ENCODE data around the gene CAMTA1.

CAMTA1 gene

GRCh38 chr1:7185721-7186120 is 400.5 kb downstream of the CAMTA1 start:
- TF ChIP-seq ZNF8 (CRISPR knock-in tag; IDR thresholded peaks at IDR 0.05) = no peak
- no peak for TF ChIP-seq CREB5 (CRISPR knock-in tag; IDR thresholded peaks at IDR 0.05; ENCODE audit: low read depth)
- no peak for TF ChIP-seq ESRRG (CRISPR knock-in tag; IDR thresholded peaks at IDR 0.05)
- TF ChIP-seq RARB (CRISPR knock-in tag; IDR thresholded peaks at IDR 0.05) = no peak
- no peak for TF ChIP-seq ZNF565 (CRISPR knock-in tag; conservative IDR thresholded peaks at IDR 0.05; ENCODE audit: low read depth)
- no peak for TF ChIP-seq ZFP3 (CRISPR knock-in tag; IDR thresholded peaks at IDR 0.05)
- TF ChIP-seq CSDC2 (CRISPR knock-in tag; IDR thresholded peaks at IDR 0.05) = no peak
- TF ChIP-seq TOX (CRISPR knock-in tag; IDR thresholded peaks at IDR 0.05; ENCODE audit: borderline replicate concordance) = no peak
- no peak for TF ChIP-seq OSR1 (CRISPR knock-in tag; IDR thresholded peaks at IDR 0.05)
- no peak for TF ChIP-seq ZC3H10 (CRISPR knock-in tag; IDR thresholded peaks at IDR 0.05)
- no peak for TF ChIP-seq POU6F1 (CRISPR knock-in tag; IDR thresholded peaks at IDR 0.05; ENCODE audit: borderline replicate concordance, low read depth)
- no peak for TF ChIP-seq ISL1 (CRISPR knock-in tag; IDR thresholded peaks at IDR 0.05)
- TF ChIP-seq SNAI2 (CRISPR knock-in tag; IDR thresholded peaks at IDR 0.05) = no peak
- TF ChIP-seq ARNTL (CRISPR knock-in tag; IDR thresholded peaks at IDR 0.05; ENCODE audit: borderline replicate concordance, low read depth) = no peak
- no peak for TF ChIP-seq BACH2 (CRISPR knock-in tag; IDR thresholded peaks at IDR 0.05; ENCODE audit: borderline replicate concordance)
- no peak for TF ChIP-seq CSRNP3 (CRISPR knock-in tag; IDR thresholded peaks at IDR 0.05)
- TF ChIP-seq PPARA (CRISPR knock-in tag; IDR thresholded peaks at IDR 0.05; ENCODE audit: borderline replicate concordance) = no peak
- no peak for TF ChIP-seq PATZ1 (CRISPR knock-in tag; IDR thresholded peaks at IDR 0.05; ENCODE audit: borderline replicate concordance)
- no peak for TF ChIP-seq ZNF70 (CRISPR knock-in tag; IDR thresholded peaks at IDR 0.05)
- no peak for ATAC-seq

- ATAC-seq = no peak
- TF ChIP-seq ZFP3 (CRISPR knock-in tag; IDR thresholded peaks at IDR 0.05) = no peak
- TF ChIP-seq GLIS3 (CRISPR knock-in tag; IDR thresholded peaks at IDR 0.05) = no peak
- TF ChIP-seq TOX (CRISPR knock-in tag; IDR thresholded peaks at IDR 0.05; ENCODE audit: borderline replicate concordance) = no peak
- no peak for TF ChIP-seq ZNF565 (CRISPR knock-in tag; conservative IDR thresholded peaks at IDR 0.05; ENCODE audit: low read depth)
- TF ChIP-seq CSDC2 (CRISPR knock-in tag; IDR thresholded peaks at IDR 0.05) = no peak
- no peak for TF ChIP-seq OSR1 (CRISPR knock-in tag; IDR thresholded peaks at IDR 0.05)
- TF ChIP-seq CSRNP3 (CRISPR knock-in tag; IDR thresholded peaks at IDR 0.05) = no peak
- TF ChIP-seq PATZ1 (CRISPR knock-in tag; IDR thresholded peaks at IDR 0.05; ENCODE audit: borderline replicate concordance) = no peak
- no peak for TF ChIP-seq PPARA (CRISPR knock-in tag; IDR thresholded peaks at IDR 0.05; ENCODE audit: borderline replicate concordance)
- TF ChIP-seq ZNF70 (CRISPR knock-in tag; IDR thresholded peaks at IDR 0.05) = no peak
- TF ChIP-seq SNAI2 (CRISPR knock-in tag; IDR thresholded peaks at IDR 0.05) = no peak
Observed at GRCh38 chr1:7186382-7187111, 401.3 kb downstream of the CAMTA1 start.
